Epithelial cell of proximal tubule (primary cell): ENCODE measurements around the gene IMPA2. TPM values are rescaled to one million over a fixed set of nuclear protein-coding genes. Genes with fewer than 3 reads are reported as not detected.
"Not testable (repeated sequence)": the region's sequence is repeated elsewhere in the genome, so short reads cannot be mapped to it uniquely, and the experiment has no call there.

ENCODE experiments used
- DNase-seq: peaks from one replicate; pipeline ENCODE4 v3.0.0-alpha.2; 2011; ENCODE audit warnings: low read depth
- H3K4me3 ChIP-seq: 2 replicates; pipeline ENCODE4 v1.5.1; 2011; ENCODE audit warnings: low read depth, mild to moderate bottlenecking, low read length
- total RNA-seq: library from RNA; depleted of rRNA; stranded (reverse); fragments of >200 nt; gene quantifications from 2 replicates; pipeline ENCODE4 v1.2.3, GENCODE V29; 2015
- TF ChIP-seq, protein P1 (sequence below): conservative IDR thresholded peaks from 2 replicates; pipeline ENCODE4 v1.5.1; 2012; ENCODE audit warnings: low read depth, mild to moderate bottlenecking, low read length

IMPA2 gene
- total RNA-seq, 1 donor from 2014 or later, result 89.9 TPM

DNA sequence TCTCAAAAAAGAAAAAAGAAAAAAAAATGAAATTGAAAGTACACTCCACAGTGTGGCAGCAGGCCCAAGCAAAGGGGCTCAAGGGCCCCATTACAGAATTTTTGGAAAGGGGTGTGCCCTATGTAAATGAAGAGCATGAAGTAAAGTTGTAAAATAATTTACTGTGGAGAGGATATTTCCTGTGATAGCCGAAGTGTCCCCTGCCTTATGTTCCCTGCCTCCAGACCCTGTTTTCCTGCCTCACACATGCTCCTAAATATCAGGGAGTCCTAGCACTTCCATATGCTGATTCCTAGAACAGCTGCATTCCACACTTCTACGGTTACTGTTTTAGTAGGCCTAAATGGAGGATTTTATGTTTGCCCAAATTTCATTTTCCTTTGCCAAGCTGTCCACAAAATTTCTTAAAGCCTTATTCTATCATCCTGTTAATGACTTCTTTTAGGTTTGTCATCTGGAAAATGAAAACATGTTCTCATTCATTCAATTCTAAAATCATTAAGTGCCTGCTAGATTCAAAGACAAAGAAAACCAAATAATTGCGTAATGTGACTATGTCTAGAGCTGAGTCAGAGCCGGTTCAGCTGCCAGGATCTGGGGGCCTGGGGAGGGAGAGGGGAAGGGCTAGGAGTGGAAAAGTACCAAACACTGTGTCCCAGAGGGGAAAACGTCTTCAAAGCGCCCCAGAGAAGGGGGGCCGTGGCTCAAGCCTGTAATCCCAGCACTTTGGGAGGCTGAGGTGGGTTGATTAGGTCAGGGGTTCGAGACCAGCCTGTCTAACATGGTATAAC is 25.9 kb upstream of the IMPA2 start:
- peak; percentile 72 for DNase-seq
- H3K4me3 ChIP-seq, result no peak overlapping the region
- TF ChIP-seq, protein P1, sequence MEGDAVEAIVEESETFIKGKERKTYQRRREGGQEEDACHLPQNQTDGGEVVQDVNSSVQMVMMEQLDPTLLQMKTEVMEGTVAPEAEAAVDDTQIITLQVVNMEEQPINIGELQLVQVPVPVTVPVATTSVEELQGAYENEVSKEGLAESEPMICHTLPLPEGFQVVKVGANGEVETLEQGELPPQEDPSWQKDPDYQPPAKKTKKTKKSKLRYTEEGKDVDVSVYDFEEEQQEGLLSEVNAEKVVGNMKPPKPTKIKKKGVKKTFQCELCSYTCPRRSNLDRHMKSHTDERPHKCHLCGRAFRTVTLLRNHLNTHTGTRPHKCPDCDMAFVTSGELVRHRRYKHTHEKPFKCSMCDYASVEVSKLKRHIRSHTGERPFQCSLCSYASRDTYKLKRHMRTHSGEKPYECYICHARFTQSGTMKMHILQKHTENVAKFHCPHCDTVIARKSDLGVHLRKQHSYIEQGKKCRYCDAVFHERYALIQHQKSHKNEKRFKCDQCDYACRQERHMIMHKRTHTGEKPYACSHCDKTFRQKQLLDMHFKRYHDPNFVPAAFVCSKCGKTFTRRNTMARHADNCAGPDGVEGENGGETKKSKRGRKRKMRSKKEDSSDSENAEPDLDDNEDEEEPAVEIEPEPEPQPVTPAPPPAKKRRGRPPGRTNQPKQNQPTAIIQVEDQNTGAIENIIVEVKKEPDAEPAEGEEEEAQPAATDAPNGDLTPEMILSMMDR, result no peak

DNA sequence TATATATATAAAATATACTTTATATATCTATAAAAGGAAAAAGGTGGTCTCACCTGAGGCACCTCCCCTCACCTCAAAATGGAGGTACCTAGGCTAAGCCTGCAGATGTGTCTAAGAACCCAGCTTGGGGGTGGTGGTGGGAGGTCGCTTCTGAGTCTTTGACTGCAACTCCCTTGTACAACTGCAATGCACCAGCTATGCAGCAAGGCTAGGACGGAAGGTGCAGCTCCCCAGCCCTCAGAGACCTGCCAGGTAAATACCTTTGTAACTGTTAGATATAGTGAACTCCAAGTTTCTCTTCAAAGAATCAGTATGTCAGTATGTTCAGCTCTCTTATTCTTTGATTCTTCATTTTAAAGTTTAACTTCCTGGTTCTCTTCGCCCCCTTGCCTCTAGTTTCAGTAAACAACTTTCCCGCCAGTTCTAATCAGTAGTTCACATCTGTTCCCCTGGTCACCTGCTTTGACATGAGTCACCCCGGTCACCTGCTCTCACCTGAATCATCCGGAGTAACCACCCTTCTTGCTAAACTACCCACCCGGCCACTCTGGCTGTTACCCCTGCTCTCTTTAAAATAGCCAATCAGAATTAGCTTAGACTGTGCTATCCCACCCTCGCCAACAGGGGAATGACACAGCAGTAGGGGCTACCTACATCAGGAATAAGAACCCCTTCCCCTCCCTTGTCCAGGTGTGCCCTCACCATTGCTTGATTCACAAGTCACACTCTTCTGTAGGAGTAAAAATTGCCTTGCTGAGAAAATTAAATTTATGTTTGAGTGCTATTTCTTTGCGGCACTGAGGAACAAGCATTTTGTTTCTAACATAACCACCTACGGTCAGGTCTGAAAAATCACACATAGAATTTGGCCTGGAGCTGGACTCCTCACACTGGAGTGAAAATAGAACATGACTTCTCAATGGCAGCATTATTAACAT is 24.7 kb upstream of the IMPA2 start:
- TF ChIP-seq, protein P1, result no peak
- no peak overlapping the region for H3K4me3 ChIP-seq
- no peak for DNase-seq

DNA sequence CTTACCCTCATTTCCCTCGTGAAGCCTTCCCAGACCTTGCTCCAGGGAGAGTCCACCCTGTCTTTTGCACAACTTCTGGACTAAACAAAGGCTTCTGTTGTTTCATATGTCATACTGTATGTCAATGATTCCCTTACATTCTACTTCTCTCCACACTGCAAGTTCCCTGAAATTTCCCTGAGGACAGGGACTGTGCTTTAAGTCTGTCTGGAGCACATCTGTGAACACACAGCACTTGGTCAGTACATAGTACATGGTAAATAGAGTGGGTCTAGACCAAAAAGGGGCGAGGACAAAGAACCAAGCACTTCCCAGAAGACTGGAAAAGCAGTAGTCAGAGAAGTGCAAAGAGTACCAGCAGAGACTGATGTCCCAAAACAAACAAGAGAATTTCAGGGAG is 23.7 kb upstream of the IMPA2 start:
- TF ChIP-seq, protein P1, result no peak
- DNase-seq, result no peak
- H3K4me3 ChIP-seq, result no peak overlapping the region

DNA sequence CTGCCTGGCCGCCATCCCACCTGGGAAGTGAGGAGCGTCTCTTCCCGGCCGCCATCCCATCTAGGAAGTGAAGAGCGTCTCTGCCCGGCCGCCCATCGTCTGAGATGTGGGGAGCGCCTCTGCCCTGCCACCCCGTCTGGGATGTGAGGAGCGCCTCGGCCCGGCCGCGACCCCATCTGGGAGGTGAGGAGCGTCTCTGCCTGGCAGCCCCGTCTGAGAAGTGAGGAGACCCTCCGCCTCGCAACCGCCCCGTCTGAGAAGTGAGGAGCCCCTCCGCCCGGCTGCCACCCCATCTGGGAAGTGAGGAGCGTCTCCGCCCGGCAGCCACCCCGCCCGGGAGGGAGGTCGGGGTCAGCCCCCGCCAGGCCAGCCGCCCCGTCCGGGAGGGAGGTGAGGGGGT is 21.7 kb upstream of the IMPA2 start:
- not testable (repeated sequence) for H3K4me3 ChIP-seq, DNase-seq

DNA sequence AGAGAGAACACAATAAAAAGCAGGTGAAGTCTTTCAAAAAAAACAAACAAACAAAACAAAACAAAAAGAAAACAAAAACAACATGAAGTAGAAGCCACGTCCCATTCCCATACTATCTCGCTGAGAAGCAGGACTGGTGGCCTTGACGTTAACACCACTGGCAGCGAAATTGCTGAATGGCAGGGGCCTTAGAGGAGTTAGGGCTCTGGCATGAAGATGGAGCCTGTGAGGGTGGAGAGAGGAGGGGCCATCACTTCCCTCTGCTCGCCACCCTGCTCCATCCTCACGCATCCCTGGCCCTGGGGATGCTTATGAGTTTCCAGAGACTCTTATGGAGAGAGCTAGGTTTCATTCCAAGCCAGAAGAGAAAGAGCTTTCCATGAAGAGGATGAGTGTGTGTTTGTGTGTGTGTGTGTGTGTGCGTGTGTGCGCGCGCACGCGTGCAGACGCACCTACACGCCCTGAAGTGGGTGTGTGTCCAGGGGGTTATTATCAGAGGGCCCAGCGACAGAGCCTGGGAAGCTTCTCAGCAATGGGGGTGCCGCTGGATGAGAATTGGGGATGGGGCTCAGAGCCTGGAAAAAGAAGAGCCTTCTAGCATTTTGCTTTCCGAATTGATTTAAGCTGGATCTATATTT is 20.4 kb upstream of the IMPA2 start:
- no peak overlapping the region for H3K4me3 ChIP-seq
- TF ChIP-seq, protein P1, result no peak
- DNase-seq, result no peak

DNA sequence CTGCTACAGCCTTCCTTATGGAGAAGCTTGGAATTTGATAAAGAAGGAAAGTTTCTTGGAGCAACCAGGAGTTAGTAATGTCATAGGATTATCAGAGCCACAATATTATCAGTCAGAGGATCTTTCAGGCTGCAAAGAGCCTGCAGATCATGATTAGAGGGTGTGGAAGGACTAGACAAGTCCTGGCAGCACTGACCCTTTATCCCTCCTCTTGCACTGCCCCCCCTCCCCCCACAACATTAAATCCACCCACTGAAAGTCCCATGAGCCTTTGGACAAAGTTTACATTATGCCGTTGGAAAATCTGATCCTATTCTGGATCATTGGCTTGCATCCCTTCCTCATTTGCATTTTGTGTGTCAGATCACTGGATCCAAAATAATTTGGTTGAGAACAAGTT is 18.7 kb upstream of the IMPA2 start:
- TF ChIP-seq, protein P1, result no peak
- no peak overlapping the region for H3K4me3 ChIP-seq
- DNase-seq, result no peak

DNA sequence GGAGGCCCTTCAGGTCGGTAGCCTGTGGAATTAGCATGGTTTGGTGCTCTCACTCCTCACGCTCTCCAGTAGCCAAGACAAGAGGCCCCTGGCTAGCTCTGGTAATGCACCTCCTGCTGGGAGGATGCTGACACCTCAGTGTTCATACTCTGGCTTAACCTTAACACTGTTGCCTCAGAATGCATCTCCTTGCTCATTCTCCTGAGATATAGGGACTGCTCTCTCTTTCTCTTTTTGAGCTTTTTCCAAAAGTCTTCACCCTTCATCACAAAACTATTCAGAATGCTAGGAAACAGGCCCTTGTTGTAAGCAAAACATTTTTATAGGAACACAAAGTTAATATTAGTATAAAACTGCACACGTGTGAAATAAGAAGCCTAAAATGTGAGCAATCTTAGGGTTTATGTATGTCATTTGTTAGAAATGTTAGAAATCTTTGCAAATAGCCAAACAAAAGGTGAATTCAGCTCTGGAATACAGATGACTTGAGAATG is 17.3 kb upstream of the IMPA2 start:
- no peak overlapping the region for H3K4me3 ChIP-seq
- DNase-seq, result no peak
- TF ChIP-seq, protein P1, result peak; percentile 44
